Measurements from ENCODE around the gene ZNF445.
"Not testable (repeated sequence)": the region's sequence is repeated elsewhere in the genome, so short reads cannot be mapped to it uniquely, and the experiment has no call there.

ZNF445 gene

GRCh38 chr3:44476181-44476611, 1.3 kb downstream of the ZNF445 start:
- no peak for DNase-seq (ENCODE audit: low read depth in 2 of 2)

GRCh38 chr3:44474886-44475285, 2.6 kb downstream of the ZNF445 start:
- not testable (repeated sequence) for DNase-seq (ENCODE audit: low read depth in 2 of 2)

GRCh38 chr3:44470430-44470829, 7.0 kb downstream of the ZNF445 start:
- DNase-seq (ENCODE audit: low read depth in 2 of 2) = no peak

- DNase-seq (ENCODE audit: low read depth in 2 of 2) = no peak
Measured at GRCh38 chr3:44469914-44470313, 7.6 kb downstream of the ZNF445 start.

- peak; percentile 8 to 17 for DNase-seq (ENCODE audit: low read depth in 2 of 2)
Measured at GRCh38 chr3:44468572-44469520, 8.6 kb downstream of the ZNF445 start.

- not testable (repeated sequence) for DNase-seq (ENCODE audit: low read depth in 2 of 2)
Measured at GRCh38 chr3:44468099-44468537, 9.4 kb downstream of the ZNF445 start.

GRCh38 chr3:44467241-44467640, 10.2 kb downstream of the ZNF445 start:
- no peak for DNase-seq (ENCODE audit: low read depth in 2 of 2)

GRCh38 chr3:44464920-44465319, 12.6 kb downstream of the ZNF445 start:
- DNase-seq (ENCODE audit: low read depth in 2 of 2) = not testable (repeated sequence)

GRCh38 chr3:44464509-44464908, 13.0 kb downstream of the ZNF445 start:
- no peak for DNase-seq (ENCODE audit: low read depth in 2 of 2)

- DNase-seq (ENCODE audit: low read depth in 2 of 2) = not testable (repeated sequence)
Measured at GRCh38 chr3:44460050-44460449, 17.4 kb downstream of the ZNF445 start.

GRCh38 chr3:44455318-44455717, 22.2 kb downstream of the ZNF445 start:
- DNase-seq (ENCODE audit: low read depth in 2 of 2) = no peak

- DNase-seq (ENCODE audit: low read depth in 2 of 2) = no peak
Measured at GRCh38 chr3:44454258-44454657, 23.2 kb downstream of the ZNF445 start.

- DNase-seq (ENCODE audit: low read depth in 2 of 2) = no peak
Measured at GRCh38 chr3:44451441-44451840, 26.0 kb downstream of the ZNF445 start.

- DNase-seq (ENCODE audit: low read depth in 2 of 2) = no peak
Measured at GRCh38 chr3:44446929-44447328, 30.5 kb downstream of the ZNF445 start.

- no peak for DNase-seq (ENCODE audit: low read depth in 2 of 2)
Measured at GRCh38 chr3:44445786-44446185, 31.7 kb downstream of the ZNF445 start.

GRCh38 chr3:44444896-44445691, 32.4 kb downstream of the ZNF445 start:
- no peak for DNase-seq (ENCODE audit: low read depth in 2 of 2)

- no peak for DNase-seq (ENCODE audit: low read depth in 2 of 2)
Measured at GRCh38 chr3:44444437-44444836, 33.0 kb downstream of the ZNF445 start.

GRCh38 chr3:44442596-44443309, 34.7 kb downstream of the ZNF445 start:
- no peak for DNase-seq (ENCODE audit: low read depth in 2 of 2)

- peak; percentile 23 to 27 for DNase-seq (ENCODE audit: low read depth in 2 of 2)
Measured at GRCh38 chr3:44439499-44440295, 37.8 kb downstream of the ZNF445 start.

GRCh38 chr3:44437800-44438199, 39.7 kb downstream of the ZNF445 start:
- no peak for DNase-seq (ENCODE audit: low read depth in 2 of 2)

- no peak for DNase-seq (ENCODE audit: low read depth in 2 of 2)
Measured at GRCh38 chr3:44436181-44436580, 41.3 kb downstream of the ZNF445 start.
